ENCODE measurements around the gene POTEB3.
"Not testable (repeated sequence)": the region's sequence is repeated elsewhere in the genome, so short reads cannot be mapped to it uniquely, and the experiment has no call there.

GRCh38 chr15:21397186-21397585 is 43.1 kb downstream of the POTEB3 start:
- TF ChIP-seq CTCF (IDR thresholded peaks at IDR 0.05; ENCODE audit: low read depth, low read length); EZH2phosphoT487 (IDR thresholded peaks at IDR 0.05; ENCODE audit: low read depth): not testable (repeated sequence)
